Lower leg skin (tissue), 4 donors: Measurements from ENCODE around the gene AGPAT2. TPM values are rescaled to one million over a fixed set of nuclear protein-coding genes. Genes with fewer than 3 reads are reported as not detected.

Experiments
- DNase-seq, 2 donors: peaks; one replicate each; pipeline ENCODE4 v3.0.0-alpha.2; 2019; ENCODE audit warnings: low spot score in 2 of 2
- H3K4me3 ChIP-seq: fragments of 200-600 bp; sonication (generic); 2 replicates; pipeline ENCODE4 v1.5.1; 2017; ENCODE audit warnings: mild to moderate bottlenecking, low read depth; ENCODE audit not compliant: poor library complexity, severe bottlenecking
- CTCF ChIP-seq, 3 donors: fragments of 450-650 bp; IDR thresholded peaks; one replicate each; pipeline ENCODE4 v1.5.1; 2016; ENCODE audit warnings: antibody characterized with exemption in 3 of 3, mild to moderate bottlenecking in 3 of 3, moderate library complexity in 2 of 3
- POLR2A ChIP-seq, 2 donors: fragments of 450-650 bp; IDR thresholded peaks; one replicate each; pipeline ENCODE4 v1.6.1; 2016 to 2017; ENCODE audit warnings: antibody characterized with exemption in 2 of 2, mild to moderate bottlenecking in 1 of 2, moderate library complexity in 1 of 2
- WGBS, 2 donors: methylation state at CpG; one replicate each; pipeline ENCODE4 v1.1.5; 2018; 5-methylcytosine and 5-hydroxymethylcytosine counted together
- intact Hi-C: fragments of 100-400 bp; cut with DNase I; formaldehyde crosslinking; loops from one replicate; pipeline ENCODE4 v1.15.0; 2023; ENCODE audit warnings: low total_unique reads
- total RNA-seq, 4 donors: library from RNA; depleted of rRNA; stranded (reverse); fragments of >200 nt; gene quantifications; one replicate each; pipeline ENCODE4 v1.1.0, GENCODE V29; 2016

Gene AGPAT2
- total RNA-seq, 4 donors from 2014 or later, result 52.4 to 77.7 (median 63.5) TPM

DNA sequence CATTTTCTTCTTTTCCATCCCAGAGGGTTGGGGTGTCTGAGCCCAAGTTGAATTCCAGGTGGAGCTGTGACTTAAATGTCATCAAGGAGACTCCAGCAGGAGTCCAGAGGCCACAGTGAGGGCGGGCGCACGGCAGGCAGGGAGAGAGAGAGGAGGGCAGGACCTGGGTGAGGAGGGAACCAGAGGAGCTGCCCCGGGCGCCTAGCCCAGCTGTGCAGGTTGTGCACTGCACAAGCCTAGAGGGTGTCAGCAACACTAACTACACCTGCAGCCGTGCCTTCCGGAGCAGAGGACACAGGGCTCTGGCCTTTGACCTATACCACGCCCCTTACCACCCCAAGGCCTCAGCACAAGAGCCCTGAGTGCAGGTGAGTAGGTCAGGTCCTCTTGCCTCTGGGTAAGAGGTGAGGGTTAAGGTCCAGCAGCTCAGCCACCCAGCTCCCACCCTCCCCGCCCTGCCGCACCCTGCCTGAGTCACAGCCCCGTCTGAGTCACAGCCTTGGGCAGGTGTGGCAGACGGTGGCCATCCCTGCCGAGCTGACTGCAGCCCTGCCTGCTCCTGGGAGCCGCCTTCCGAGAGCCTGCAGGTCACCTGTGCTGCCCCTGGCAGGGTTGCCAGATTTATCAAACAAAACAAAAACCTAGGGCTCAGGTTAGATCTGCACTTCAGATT, 6.4 kb upstream of the AGPAT2 start:
- 43 to 54% methylated on average over 12 to 13 of the region's 15 CpGs for WGBS, 2 donors
- intact Hi-C loops, result no loop called here
- H3K4me3 ChIP-seq, result no peak overlapping the region
- TF ChIP-seq POLR2A (IDR thresholded peaks at IDR 0.05) (no peak), CTCF (IDR thresholded peaks at IDR 0.05) (no peak)
- no peak for DNase-seq

DNA sequence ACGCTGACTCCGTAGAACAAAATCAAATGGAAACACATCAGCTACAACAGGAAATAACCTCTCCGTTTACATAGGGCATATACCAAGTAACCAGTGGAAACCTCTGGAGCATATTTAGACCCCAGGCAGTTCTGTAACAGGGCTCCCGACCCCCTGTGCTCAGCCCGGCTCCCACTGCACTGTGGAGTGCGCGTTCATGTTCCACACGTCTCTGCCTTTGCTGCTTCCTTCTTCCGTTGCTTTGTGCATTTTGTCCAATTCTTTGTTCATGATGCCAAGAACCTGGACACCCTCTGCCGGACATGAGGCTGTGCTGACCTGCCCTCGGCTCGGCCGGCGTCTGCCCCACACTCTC, 5.9 kb upstream of the AGPAT2 start:
- WGBS, 2 donors, result 77 to 79% methylated on average over 14 of the region's 14 CpGs
- intact Hi-C loops, result no loop called here
- TF ChIP-seq POLR2A (IDR thresholded peaks at IDR 0.05) (no peak), CTCF (IDR thresholded peaks at IDR 0.05) (no peak)

DNA sequence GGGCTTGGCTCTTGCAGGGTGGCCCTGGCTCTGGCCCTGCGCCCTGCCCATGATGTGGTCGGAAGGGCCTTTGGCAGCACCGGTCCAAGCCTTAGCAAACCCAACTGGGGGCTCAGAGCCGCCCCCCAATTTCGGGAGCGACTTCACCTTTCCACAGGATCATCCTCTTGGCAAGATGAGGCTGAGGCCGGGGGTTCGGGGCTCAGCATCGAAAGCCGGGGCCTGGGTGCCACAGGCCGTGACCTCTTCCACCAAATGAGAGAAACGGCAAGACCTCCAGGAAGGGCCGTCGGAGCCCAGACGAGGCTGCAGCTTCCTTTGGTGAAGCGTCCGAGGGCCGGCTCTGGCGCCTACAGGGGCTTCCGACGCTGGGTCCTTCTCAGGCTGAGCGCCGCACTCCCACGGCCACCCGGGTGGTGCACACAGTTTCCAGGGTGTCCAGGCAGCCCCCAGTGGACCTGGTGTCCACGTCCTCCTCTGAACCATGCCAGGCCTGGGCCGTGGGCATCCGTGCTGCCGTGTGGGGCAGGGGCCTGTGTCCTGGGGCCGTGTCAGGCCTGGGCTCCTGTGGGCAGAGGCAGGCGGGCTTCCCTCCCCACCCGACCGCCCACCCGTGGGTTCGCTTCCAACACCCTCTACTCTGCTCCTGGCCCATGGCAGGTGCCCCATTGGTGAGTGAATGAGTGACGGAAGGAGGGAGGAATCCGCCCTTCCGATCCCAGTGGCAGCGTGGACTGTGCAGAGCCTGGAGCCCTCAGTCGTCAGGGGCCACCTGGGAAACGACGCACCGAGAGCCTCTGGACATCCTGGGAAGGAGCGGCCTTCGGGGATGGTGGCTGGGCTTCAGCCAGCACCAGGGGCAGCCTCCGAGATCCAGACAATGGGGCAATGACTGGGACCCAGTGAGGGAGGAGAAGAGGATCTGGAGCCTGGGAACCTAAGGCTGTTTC, 5.2 kb upstream of the AGPAT2 start:
- WGBS, 2 donors, result 86% methylated on average over 22 to 46 of the region's 46 CpGs
- no peak for DNase-seq
- TF ChIP-seq CTCF (IDR thresholded peaks at IDR 0.05) (no peak), POLR2A (IDR thresholded peaks at IDR 0.05) (no peak)
- H3K4me3 ChIP-seq, result no peak overlapping the region
- intact Hi-C loops, result no loop called here

More for the DNA sequence above, 5.9 kb upstream of the AGPAT2 start:
- no peak overlapping the region for H3K4me3 ChIP-seq
- no peak for DNase-seq

DNA sequence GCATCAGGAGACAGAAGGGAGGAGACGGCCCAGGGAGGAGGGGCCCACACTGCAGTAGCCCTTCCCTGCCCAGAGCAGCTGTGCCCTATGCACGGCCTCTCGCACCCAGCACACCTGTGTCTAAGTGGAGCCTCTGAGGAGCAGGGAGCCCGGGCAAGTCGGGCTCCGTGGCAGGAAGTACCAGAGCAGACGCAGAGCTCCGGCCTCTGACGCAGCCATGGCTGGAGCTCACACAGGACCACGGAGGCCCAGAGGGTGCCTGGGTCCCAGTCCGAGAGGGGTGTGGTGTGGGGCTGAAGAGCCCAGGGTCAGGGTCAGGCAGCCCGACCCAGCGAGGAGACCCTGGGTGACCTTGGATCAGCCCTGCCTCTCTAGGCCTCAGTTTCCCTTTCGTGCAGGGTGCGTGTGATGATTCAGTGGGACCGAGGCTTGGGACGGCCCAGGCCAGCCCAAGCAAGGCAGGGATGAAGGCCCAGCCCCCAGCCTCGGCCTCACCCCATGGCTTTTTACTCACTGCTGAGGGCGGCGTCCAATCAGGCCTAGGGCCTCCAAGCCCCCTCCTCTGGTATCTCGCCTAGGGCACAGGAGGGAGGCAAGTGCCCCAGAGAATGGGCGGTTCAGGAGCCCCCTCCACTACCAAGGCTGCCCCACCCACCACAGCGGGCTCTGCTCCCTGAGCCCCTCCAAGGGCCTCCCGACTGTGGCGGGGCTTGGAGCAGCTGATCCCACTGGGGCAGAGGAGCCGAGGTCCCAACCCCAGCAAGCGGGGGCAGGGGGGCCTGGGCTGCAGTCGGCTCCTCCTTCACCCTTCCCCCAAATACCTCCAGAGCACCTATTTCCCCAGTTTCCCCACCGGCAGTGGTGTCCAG, 4.3 kb upstream of the AGPAT2 start:
- TF ChIP-seq POLR2A (IDR thresholded peaks at IDR 0.05) (no peak), CTCF (IDR thresholded peaks at IDR 0.05) (no peak)
- no peak overlapping the region for H3K4me3 ChIP-seq
- DNase-seq, result no peak
- intact Hi-C loops, result no loop called here
- WGBS, 2 donors, result 89 to 92% methylated on average over 13 to 26 of the region's 29 CpGs

DNA sequence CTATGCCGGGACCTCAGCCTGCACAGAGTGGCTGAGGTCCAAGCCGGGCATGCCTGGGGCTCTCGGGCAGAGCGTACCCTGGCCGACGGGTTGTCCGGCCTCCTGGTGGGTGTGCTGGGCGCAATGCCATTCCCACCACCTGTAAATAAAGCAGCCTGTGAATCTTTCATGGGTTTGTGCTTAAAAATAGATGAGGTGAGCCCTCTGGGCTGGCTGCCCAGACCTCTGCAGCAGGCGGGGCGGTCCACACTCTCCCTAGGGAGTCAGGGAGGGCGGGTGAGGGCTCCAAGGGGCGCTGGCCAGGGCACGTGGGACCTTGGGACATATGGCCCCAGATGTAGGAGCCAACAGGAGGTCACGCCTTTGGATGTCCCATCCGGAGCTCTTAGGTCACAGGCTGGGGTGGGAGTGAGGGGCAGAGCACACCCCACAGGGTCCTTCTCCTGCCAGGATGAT, 3.6 kb upstream of the AGPAT2 start:
- TF ChIP-seq CTCF (IDR thresholded peaks at IDR 0.05) (no peak), POLR2A (IDR thresholded peaks at IDR 0.05) (no peak)
- DNase-seq, result no peak
- intact Hi-C loops, result no loop called here
- WGBS, 2 donors, result 68% methylated on average over 13 to 15 of the region's 15 CpGs
- no peak overlapping the region for H3K4me3 ChIP-seq
